Left renal pelvis (tissue), 4 donors: ENCODE data around the gene ATXN3. TPM values are rescaled to one million over a fixed set of nuclear protein-coding genes. Genes with fewer than 3 reads are reported as not detected.

Experiments used
- DNase-seq, 4 donors: peaks; one replicate each; pipeline ENCODE4 v3.0.0-alpha.2; 2013; ENCODE audit warnings: low read depth in 4 of 4, low spot score in 3 of 4
- polyA plus RNA-seq, 4 donors: library from polyadenylated mRNA; unstranded; fragments of 120-200 nt; gene quantifications; one replicate each; pipeline ENCODE4 v1.2.1, GENCODE V29; 2013; ENCODE audit not compliant: insufficient read length in 4 of 4

The ATXN3 gene
- 10 to 100 TPM; 23.6 to 36.4 (median 32.9) TPM for polyA plus RNA-seq

DNA sequence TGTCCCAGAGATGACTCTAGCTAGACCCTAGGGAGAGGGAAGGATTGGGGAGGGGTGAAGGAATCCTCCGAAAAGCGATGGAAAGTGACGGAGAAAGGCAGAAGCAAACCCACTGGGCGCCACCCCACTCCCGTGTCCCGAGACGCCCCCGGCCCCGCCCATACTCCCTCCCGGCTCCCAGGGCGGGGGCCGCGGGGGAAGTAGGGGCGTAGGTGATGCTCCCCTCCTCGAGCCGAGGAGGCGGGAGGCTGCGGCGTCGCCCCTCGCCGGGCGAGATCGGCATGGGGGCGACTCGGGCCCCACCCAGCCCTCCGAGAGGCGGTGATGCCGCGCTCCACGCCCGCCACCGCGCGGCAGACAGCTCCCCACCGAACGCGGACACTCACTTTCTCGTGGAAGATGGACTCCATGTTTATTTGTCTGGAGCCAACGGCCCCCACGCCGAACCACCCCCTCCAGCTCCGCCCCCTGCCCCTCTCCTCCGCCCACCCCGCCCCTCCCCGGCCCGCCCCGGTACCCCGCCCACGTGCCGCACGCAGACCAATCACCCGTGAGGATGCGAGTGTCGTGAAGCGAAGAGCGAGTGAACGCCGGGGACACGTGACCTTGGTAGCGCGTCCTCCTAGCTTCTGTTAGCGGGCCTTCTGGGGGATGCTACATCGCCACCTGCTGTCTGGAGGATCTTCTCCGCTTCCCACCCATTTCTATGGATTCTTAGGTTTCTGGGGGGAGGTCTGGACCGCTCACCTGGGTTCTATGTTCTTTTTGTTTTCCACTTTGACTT, at the start of gene ATXN3:
ATXN3 (minus strand) TSS at position 440 of the 784 bp plus-strand sequence; CDS start at position 410, 30 bp downstream.
- DNase-seq, result peak; percentile 86 to 96 (median 92)

GRCh38 chr14:92154283-92154942, 48.0 kb upstream of the ATXN3 start:
- DNase-seq, result no peak

DNA sequence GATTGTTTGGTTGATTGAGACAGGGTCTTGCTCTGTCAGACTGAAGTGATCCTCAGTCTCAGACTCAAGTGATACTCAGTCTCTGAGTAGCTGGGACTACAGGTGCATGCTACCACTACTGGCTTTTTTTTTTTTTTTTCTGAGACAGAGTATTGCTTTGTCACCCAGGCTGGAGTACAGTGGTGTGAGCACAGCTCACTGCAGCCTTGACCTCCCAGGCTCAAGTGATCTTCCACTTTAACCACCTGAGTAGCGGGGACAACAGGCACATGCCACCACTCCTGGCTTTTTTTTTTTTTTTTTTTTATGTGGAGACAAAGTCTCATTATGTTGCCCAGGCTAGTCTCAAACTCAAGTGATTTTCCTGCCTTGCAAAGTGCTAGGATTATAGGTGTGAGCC, 47.2 kb upstream of the ATXN3 start:
- DNase-seq, result no peak

- DNase-seq, result no peak
Measured at GRCh38 chr14:92144708-92145107, 38.3 kb upstream of the ATXN3 start.

GRCh38 chr14:92143962-92144361, 37.6 kb upstream of the ATXN3 start:
- no peak for DNase-seq

- no peak for DNase-seq
Measured at GRCh38 chr14:92143309-92143708, 36.9 kb upstream of the ATXN3 start.

DNA sequence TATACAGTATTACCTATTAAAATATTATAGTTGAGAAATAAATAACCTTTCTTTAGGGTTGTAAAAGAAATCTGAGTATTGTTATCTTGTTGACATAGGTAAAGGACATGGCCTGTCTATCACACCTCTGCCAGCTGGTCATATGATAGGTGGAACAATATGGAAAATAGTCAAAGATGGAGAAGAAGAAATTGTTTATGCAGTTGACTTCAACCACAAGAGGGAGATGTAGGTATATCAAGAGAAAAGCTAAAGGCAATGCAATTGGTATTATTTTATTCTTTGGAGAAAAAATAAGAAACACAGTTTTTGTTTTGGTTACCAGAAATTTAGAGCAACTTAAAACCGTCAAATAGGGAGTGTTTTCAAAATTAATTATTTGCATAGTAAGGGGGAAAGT, 28.9 kb upstream of the ATXN3 start:
- no peak for DNase-seq

DNA sequence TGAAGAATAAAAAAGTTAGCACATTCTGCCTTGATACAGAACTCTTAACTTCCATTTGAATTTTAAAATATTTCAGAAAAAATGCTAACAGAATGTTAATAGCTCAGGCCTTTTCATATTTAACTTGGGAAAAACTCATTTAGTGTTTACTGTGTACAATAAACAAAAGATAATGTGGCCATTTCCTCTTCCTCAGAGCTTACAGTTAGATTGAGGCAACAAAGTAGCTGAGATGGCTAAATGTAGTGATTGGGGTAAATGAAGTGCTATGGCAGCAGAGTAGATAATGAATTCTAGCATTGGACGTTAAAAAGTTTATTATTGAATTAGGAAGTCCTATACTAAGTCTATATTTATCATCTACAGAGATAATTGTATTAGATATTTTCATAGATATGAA, 28.1 kb upstream of the ATXN3 start:
- DNase-seq, result no peak

DNA sequence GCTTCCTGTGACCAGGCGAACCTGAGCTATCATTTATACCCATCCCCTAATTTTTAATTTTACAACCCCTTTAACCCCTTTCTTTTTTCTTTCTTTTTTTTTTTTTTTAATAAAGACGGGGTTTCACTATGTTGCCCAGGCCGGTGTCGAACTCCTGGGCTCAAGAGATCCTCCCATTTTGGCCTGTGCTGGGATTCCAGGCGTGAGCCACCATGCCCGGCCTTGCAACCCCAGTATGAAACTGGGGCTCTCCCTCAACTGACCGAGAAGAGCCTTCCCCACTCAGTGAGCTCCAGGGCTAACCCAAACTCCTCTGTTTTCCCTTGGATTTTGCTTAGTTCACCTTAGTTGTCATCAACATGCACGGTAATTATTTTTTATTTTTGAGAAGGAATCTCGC, 16.4 kb upstream of the ATXN3 start:
- no peak for DNase-seq

DNA sequence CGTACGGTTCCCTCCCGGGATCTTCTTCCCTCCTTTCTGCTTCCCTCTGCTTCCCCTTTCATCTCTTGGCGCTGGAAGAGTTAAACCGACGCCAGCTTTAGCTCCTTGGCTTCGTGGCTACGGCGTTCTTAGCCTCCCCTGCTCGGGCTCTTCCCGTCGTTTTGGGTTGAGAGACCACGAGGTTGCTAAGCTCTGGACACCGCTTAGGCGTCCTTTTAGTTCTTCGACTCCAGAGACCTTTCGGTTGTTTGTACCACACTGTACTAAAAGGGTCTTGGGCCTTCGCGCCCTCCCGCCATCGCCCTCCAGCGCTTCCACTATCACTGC, 15.9 kb upstream of the ATXN3 start:
- peak in 2 of 4 donors; percentile 33 to 48 for DNase-seq

DNA sequence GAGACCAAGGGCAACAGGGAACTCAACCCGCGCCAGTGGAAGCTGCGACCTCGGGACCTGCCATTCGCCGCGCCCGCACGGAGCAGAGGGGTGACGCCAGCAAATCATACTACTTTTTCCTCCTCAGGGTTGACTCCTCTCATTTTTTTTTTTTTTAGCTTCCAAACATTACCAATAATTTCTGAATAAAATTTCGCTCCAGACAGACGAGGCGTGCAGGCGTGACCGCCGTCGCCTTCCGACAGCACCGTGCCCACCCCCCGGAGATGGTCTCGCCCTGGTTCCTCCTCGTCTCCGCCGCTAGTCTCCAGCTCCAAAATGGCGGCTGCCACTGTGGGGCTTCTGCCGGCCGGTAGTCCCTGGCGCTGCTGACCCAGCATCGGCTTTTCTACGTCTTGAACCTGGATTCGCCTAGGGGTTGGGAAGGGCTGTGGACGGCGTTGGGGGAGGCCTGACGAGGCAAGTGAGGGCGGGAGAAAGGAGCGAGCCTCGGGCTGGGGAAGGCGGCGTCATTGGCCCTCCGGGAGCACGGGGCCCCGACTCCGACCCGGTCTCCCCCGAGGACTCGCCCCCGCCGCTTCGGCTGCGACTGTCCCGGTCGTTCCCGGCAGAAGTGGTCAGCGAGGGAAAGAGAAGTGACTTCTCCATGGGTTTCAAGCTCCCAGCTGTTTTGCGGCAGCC, 15.4 kb upstream of the ATXN3 start, which contains the start of the genes CPSF2 and NDUFB1:
CPSF2 (plus strand) TSS at position 300 of the 681 bp plus-strand sequence. CDS start 9,016 bp downstream, outside the sequence.
NDUFB1 (minus strand) TSS at position 37 of the 681 bp plus-strand sequence. CDS start 4,069 bp downstream, outside the sequence.
- peak; percentile 63 to 74 (median 70) for DNase-seq

- DNase-seq, result peak in 1 of 4 donors; percentile 17
Measured at GRCh38 chr14:92121207-92121669, 14.9 kb upstream of the ATXN3 start.

- no peak for DNase-seq
Measured at GRCh38 chr14:92109490-92109889, 3.1 kb upstream of the ATXN3 start.

DNA sequence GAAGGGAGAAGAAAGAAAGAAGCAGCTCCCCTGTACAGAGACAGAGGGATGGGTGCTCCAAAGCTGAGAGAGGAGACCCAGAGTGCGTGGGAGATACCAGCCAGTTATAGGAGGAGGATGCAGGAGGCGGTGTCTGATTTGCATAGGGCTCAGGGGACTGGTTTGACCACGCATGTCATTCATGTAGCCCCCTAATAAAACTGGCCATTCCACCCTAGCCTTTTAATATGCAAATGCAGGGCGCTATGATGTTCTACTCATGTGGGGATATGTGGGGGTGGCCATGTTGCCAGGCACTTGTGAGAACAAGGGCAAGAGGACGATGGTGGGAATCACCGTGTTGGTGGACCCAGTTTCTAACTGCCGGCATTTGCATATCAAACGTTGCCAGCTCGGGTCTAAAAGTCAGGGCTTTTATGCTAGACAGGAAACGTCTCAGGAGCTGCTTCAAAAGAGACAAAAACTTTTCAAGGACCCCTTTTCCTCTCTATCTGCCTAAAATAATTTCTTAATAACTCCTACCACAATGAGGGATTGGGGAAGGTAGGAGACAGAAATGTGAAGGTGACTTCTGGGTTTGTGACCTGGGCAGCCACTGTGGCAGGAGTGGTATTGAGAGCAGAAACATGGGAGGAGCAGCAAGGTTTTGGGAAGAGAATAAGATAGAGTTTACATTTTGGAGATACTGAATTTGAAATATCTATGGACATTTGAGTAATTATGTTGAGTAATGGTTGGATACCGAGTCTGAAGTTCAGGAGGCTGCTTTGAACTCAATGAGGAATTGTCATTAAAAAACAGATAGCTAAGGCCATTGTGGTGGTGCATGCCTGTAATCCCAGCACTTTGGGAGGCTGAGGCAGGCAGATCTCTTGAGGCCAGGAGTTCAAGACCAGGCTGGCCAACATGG, 2.2 kb upstream of the ATXN3 start:
- peak in 2 of 4 donors; percentile 7 to 9 for DNase-seq

GRCh38 chr14:92105893-92106142, 564 bp downstream of the ATXN3 start:
- DNase-seq, result peak in 2 of 4 donors; percentile 22 to 55

DNA sequence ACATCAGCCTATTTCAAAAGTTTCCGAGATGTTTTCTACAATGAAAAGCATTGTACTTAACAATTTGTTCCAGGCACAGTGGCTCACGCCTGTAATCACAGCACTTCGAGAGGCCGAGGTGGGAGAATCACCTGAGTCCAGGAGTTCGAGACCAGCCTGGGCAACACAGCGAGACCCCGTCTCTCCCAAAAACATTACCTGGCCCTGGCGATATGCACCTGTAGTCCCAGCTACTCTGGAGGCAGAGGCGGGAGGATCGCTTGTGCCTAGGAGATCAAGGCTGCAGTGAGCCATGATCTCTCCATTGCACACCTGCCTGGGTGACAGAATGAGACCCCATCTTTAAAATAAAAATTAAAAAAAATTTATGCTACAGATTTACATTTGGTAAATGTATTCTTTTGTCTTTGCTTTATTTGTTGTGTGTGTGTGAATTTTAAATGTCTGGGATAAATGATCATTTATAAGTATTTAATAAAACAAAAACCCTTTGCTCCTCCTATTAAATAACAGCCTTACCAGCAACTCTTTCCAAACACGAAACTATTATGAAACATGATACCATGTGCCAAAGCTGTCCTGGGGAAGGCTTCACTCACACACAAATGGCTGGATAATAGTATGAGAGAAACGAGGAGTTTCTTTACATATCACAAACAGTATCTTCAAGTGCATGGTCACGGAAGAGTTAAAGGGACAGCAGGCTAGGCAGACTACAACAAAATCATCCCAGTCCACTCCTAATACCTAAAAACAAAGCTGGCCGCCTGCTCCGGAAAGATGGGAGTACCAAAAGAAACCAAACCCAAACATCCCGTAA, 1.1 kb downstream of the ATXN3 start:
- no peak for DNase-seq

DNA sequence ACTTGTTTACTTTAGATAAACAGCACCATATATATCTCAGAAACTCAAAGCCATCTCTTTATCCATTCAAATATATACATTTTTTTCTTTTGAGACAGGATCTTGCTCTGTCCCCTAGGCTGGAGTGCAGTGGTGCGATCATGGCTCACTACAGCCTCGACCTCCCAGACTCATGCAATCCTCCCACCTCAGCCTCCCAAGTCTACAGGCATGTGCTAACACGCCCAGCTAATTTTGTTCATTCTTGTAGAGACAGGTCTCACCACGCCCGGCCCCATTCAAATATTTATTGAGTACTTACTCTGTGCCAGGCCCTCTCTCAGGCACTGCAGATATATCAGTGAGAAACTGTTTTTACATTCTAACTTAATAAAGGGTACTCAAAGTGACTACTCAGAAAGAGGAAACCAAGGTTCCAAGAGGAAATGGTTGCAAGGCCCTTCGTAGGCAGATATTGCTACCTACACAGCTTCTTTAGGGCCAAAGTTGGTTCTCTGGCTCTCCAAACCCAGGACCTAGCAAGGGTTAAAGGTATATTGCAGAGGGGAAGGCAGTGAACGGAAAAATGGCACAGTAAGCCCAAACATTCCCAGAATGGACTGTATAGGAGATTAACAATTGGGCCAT, 2.9 kb downstream of the ATXN3 start:
- no peak for DNase-seq

DNA sequence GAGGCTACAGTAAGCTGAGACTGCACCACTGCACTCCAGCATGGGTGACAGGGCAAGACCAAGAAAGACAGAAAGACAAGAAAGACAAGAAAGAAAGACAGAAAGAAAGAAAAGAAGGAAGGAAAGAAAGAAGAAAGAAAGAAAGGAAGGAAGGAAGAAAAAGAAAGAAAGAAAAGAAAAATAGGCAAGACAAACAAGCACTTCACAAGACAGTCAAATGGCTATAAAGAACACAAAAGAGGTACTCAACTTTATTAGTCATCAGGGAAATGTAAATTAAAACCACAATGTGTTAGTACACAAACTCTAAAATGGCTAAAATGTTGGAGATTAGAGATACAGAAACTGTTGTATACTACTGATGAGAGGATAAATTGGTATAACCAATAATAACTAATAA, 6.6 kb downstream of the ATXN3 start:
- DNase-seq, result no peak

GRCh38 chr14:92093320-92093719, 13.1 kb downstream of the ATXN3 start:
- DNase-seq, result no peak
